H1 (cell line): Measurements from ENCODE around the gene CGNL1. TPM values are rescaled to one million over a fixed set of nuclear protein-coding genes. Genes with fewer than 3 reads are reported as not detected.
A peak's percentile ranks its signal among the peaks of the same experiment; 100 is the strongest.

Experiments used
- CTCF ChIA-PET: fragments of 300-600 bp; sonication (Branson Sonifier 250); formaldehyde crosslinking; loops from one replicate; lab custom pipeline; 2021; ENCODE audit not compliant: partially characterized antibody; lab: Charles Lee
- POLR2A ChIA-PET: fragments of 300-600 bp; sonication (Branson Sonifier 250); formaldehyde crosslinking; loops from one replicate; lab custom pipeline; 2021; ENCODE audit warnings: inconsistent platforms; ENCODE audit not compliant: partially characterized antibody; lab: Charles Lee
- DNase-seq, 2 experiments: peaks; one replicate each; pipeline versions ENCODE4 v3.0.0 to v3.0.0-alpha.2; 2010 to 2022; ENCODE audit warnings: low spot score in 2 of 2, low read depth in 1 of 2, mixed read lengths in 1 of 2
- FAIRE-seq: peaks from 2 replicates; lab custom pipeline; 2011; peaks lifted over from hg19 to GRCh38; lab: Jason Lieb, UNC
- H2AFZ ChIP-seq: 2 replicates; pipeline ENCODE4 v1.8.1; 2012; ENCODE audit warnings: low read length, inconsistent platforms
- H2AK5ac ChIP-seq: 2 replicates; pipeline ENCODE4 v1.6.1; 2013; ENCODE audit warnings: low read depth, low read length
- H2BK120ac ChIP-seq: replicated peaks from 2 replicates; pipeline ENCODE3; 2013; ENCODE audit warnings: low read depth, low read length, inconsistent platforms
- H2BK12ac ChIP-seq: 2 replicates; pipeline ENCODE4 v1.6.1; 2013; ENCODE audit warnings: low read depth, low read length
- H2BK15ac ChIP-seq: 2 replicates; pipeline ENCODE4 v1.6.1; 2013; ENCODE audit warnings: low read length
- H2BK20ac ChIP-seq: 2 replicates; pipeline ENCODE4 v1.6.1; 2013; ENCODE audit warnings: low read length
- H2BK5ac ChIP-seq: 2 replicates; pipeline ENCODE4 v1.6.1; 2013; ENCODE audit warnings: low read depth, low read length
- H3K14ac ChIP-seq: 2 replicates; pipeline ENCODE4 v1.6.1; 2013; ENCODE audit warnings: inconsistent platforms; ENCODE audit not compliant: insufficient read length
- H3K18ac ChIP-seq: 2 replicates; pipeline ENCODE4 v1.6.1; 2013; ENCODE audit warnings: low read length; ENCODE audit errors: extremely low read depth
- H3K23ac ChIP-seq: 2 replicates; pipeline ENCODE4 v1.6.1; 2013; ENCODE audit warnings: inconsistent platforms; ENCODE audit not compliant: insufficient read length
- H3K23me2 ChIP-seq: 2 replicates; pipeline ENCODE4 v1.6.1; 2013; ENCODE audit warnings: low read depth, low read length
- H3K27ac ChIP-seq: 2 replicates; pipeline ENCODE4 v1.6.1; 2011; ENCODE audit warnings: low read depth, low read length, inconsistent platforms
- H3K27me3 ChIP-seq, 4 experiments: replicated peaks in 1 of 4; 1 replicate in 1 of 4; 2 replicates in 3 of 4; pipeline versions ENCODE4 v1.6.1 to v1.8.1; 2011 to 2013; ENCODE audit warnings: low read length in 3 of 4, mild to moderate bottlenecking in 3 of 4, inconsistent platforms in 2 of 4, mixed read lengths in 2 of 4, moderate library complexity in 1 of 4; ENCODE audit not compliant: control insufficient read depth in 3 of 4, insufficient read depth in 3 of 4; ENCODE audit errors: extremely low read depth in 1 of 4
- H3K36me3 ChIP-seq, 4 experiments: 2 replicates each; pipeline versions ENCODE4 v1.6.1 to v1.8.1; 2011 to 2013; ENCODE audit warnings: mild to moderate bottlenecking in 4 of 4, low read length in 3 of 4, moderate library complexity in 2 of 4, control low read depth in 1 of 4, inconsistent platforms in 1 of 4; ENCODE audit not compliant: insufficient read depth in 4 of 4, control insufficient read depth in 2 of 4
- H3K4ac ChIP-seq: replicated peaks from 2 replicates; pipeline ENCODE3; 2013; ENCODE audit warnings: low read length, low read depth, mixed read lengths, inconsistent platforms; ENCODE audit not compliant: insufficient read length
- H3K4me1 ChIP-seq, 4 experiments: replicated peaks in 1 of 4; 1 replicate in 1 of 4; 2 replicates in 3 of 4; pipeline versions ENCODE4 v1.6.1 to v1.8.1; 2011 to 2013; ENCODE audit warnings: low read length in 3 of 4, inconsistent platforms in 2 of 4, mixed read lengths in 1 of 4; ENCODE audit not compliant: insufficient read depth in 4 of 4, control insufficient read depth in 3 of 4
- H3K4me2 ChIP-seq, 2 experiments: 2 replicates each; pipeline versions ENCODE4 v1.6.1 to v1.8.1; 2011 to 2013; ENCODE audit warnings: low read depth in 2 of 2, low read length in 2 of 2, control low read depth in 1 of 2, inconsistent platforms in 1 of 2, mild to moderate bottlenecking in 1 of 2; ENCODE audit not compliant: insufficient read depth in 1 of 2
- H3K4me3 ChIP-seq, 4 experiments: fragments of 200-600, 300-600 bp in 1 of 4; sonication (generic), shearing (Covaris generic), sonication (Bioruptor Twin) in 1 of 4; 2 replicates each; pipeline versions ENCODE4 v1.5.1 to v1.8.1; 2011 to 2016; ENCODE audit warnings: low read length in 4 of 4, low read depth in 3 of 4, control low read depth in 2 of 4, inconsistent platforms in 2 of 4, mild to moderate bottlenecking in 2 of 4, mixed read lengths in 1 of 4, moderate library complexity in 1 of 4; ENCODE audit not compliant: insufficient read depth in 2 of 4; ENCODE audit errors: extremely low read depth in 1 of 4
- H3K56ac ChIP-seq: replicated peaks from 2 replicates; pipeline ENCODE3; 2013; ENCODE audit warnings: low read depth, mild to moderate bottlenecking, mixed read lengths, low read length, inconsistent platforms; ENCODE audit not compliant: insufficient read length
- H3K79me1 ChIP-seq: 2 replicates; pipeline ENCODE4 v1.6.1; 2013; ENCODE audit warnings: low read depth, low read length, control low read depth
- H3K79me2 ChIP-seq, 2 experiments: 2 replicates each; pipeline versions ENCODE4 v1.6.1 to v1.8.1; 2012 to 2013; ENCODE audit warnings: low read length in 2 of 2, mild to moderate bottlenecking in 2 of 2, inconsistent platforms in 1 of 2; ENCODE audit not compliant: insufficient read depth in 2 of 2, control insufficient read depth in 1 of 2
- H3K9ac ChIP-seq, 4 experiments: replicated peaks in 1 of 4; 1 replicate in 1 of 4; 2 replicates in 3 of 4; pipeline versions ENCODE4 v1.6.1 to v1.8.1; 2011 to 2013; ENCODE audit warnings: low read depth in 3 of 4, low read length in 3 of 4, control low read depth in 2 of 4, mild to moderate bottlenecking in 2 of 4, moderate library complexity in 2 of 4, inconsistent platforms in 1 of 4; ENCODE audit errors: extremely low read depth in 1 of 4
- H3K9me3 ChIP-seq, 2 experiments: 2 replicates each; pipeline versions ENCODE4 v1.6.1 to v1.8.1; 2012 to 2013; ENCODE audit warnings: mild to moderate bottlenecking in 2 of 2, moderate library complexity in 2 of 2, control low read depth in 1 of 2, inconsistent platforms in 1 of 2, low read depth in 1 of 2, low read length in 1 of 2, mixed read lengths in 1 of 2; ENCODE audit not compliant: insufficient read depth in 2 of 2
- H4K20me1 ChIP-seq, 2 experiments: replicated peaks in 1 of 2; 2 replicates each; pipeline versions ENCODE3 to v1.8.1; 2011 to 2013; ENCODE audit warnings: inconsistent platforms in 2 of 2, low read length in 2 of 2, mild to moderate bottlenecking in 1 of 2; ENCODE audit not compliant: insufficient read depth in 2 of 2, control insufficient read depth in 1 of 2
- H4K5ac ChIP-seq: 2 replicates; pipeline ENCODE4 v1.6.1; 2013; ENCODE audit warnings: low read length, low read depth, mixed read lengths, inconsistent platforms; ENCODE audit not compliant: insufficient read length
- H4K8ac ChIP-seq: 2 replicates; pipeline ENCODE4 v1.8.0; 2013; ENCODE audit warnings: mild to moderate bottlenecking, moderate library complexity, low read length, inconsistent platforms; ENCODE audit not compliant: insufficient read depth; ENCODE audit errors: extremely low read depth
- H4K91ac ChIP-seq: replicated peaks from 2 replicates; pipeline ENCODE3; 2013; ENCODE audit warnings: low read length, mixed read lengths, inconsistent platforms; ENCODE audit not compliant: insufficient read length
- BACH1 ChIP-seq: IDR thresholded peaks from 2 replicates; pipeline ENCODE4 v1.6.1; 2012; ENCODE audit warnings: low read length, improper control_type of control experiment
- GABPA ChIP-seq: IDR thresholded peaks from 2 replicates; pipeline ENCODE4 v1.6.1; 2011; ENCODE audit warnings: mild to moderate bottlenecking, low read length, moderate library complexity, borderline replicate concordance; ENCODE audit not compliant: insufficient read depth
- KDM4A ChIP-seq: IDR thresholded peaks from one replicate; pipeline ENCODE4 v1.7.1; 2012; ENCODE audit warnings: low read depth, mild to moderate bottlenecking, moderate library complexity, low read length, inconsistent platforms; ENCODE audit not compliant: severe bottlenecking
- SIN3A ChIP-seq, 2 experiments: IDR thresholded peaks in 1 of 2; conservative IDR thresholded peaks in 1 of 2; 2 replicates each; pipeline ENCODE4 v1.6.1; 2011 to 2012; ENCODE audit warnings: low read length in 2 of 2, improper control_type of control experiment in 1 of 2, low read depth in 1 of 2, mild to moderate bottlenecking in 1 of 2
- SP2 ChIP-seq: IDR thresholded peaks from 2 replicates; pipeline ENCODE4 v1.6.1; 2012; ENCODE audit warnings: mild to moderate bottlenecking, low read length, inconsistent platforms
- WGBS, 2 experiments: shearing (Covaris generic) in 1 of 2; methylation state at CpG; one replicate each; pipeline versions ENCODE4 v1.1.6 to v1.1.7; 2013 to 2015; ENCODE audit warnings: low lambda C conversion rate in 2 of 2, mixed read lengths in 2 of 2, inconsistent platforms in 1 of 2, low coverage in 1 of 2, missing lambda C conversion rate in 1 of 2; ENCODE audit not compliant: insufficient replicate concordance in 2 of 2, insufficient coverage in 1 of 2, insufficient read length in 1 of 2; ENCODE audit errors: extremely low coverage in 1 of 2, missing lambda C conversion rate in 1 of 2; 5-methylcytosine and 5-hydroxymethylcytosine counted together
- polyA plus RNA-seq, 7 experiments: library from polyadenylated mRNA; depleted of rRNA in 3 of 7; stranded (reverse) in 5 of 7; unstranded in 2 of 7; fragments of >200 nt in 5 of 7; fragments of 200-250 nt in 2 of 7; gene quantifications; 1 replicate in 5 of 7; 2 replicates in 1 of 7; 4 replicates in 1 of 7; pipeline versions ENCODE4 v1.2.1 to v1.2.3, GENCODE V29; 2011 to 2013; ENCODE audit warnings: missing spikeins in 2 of 7, mixed read lengths in 2 of 7
- total RNA-seq: library from RNA; stranded (reverse); fragmentation: NEBNext Ultra II Directional; extraction: Animal tissue kit (Norgen Biotek cat#: 25700); gene quantifications from 2 replicates; pipeline ENCODE4 v1.2.1, GENCODE V29; 2021
- TF ChIP-seq, protein P1 (sequence below): IDR thresholded peaks from 2 replicates; pipeline ENCODE4 v1.6.1; 2012; ENCODE audit warnings: inconsistent platforms
- TF ChIP-seq, protein P2 (sequence below): IDR thresholded peaks from 2 replicates; pipeline ENCODE4 v1.6.1; 2012; ENCODE audit warnings: low read length, inconsistent platforms

CGNL1 gene
- total and polyA plus RNA-seq, 2 of the 8 experiments (the other 6 are each of a cell fraction or from before 2014, with no cell fraction given): 21.8 to 75.6 TPM

DNA sequence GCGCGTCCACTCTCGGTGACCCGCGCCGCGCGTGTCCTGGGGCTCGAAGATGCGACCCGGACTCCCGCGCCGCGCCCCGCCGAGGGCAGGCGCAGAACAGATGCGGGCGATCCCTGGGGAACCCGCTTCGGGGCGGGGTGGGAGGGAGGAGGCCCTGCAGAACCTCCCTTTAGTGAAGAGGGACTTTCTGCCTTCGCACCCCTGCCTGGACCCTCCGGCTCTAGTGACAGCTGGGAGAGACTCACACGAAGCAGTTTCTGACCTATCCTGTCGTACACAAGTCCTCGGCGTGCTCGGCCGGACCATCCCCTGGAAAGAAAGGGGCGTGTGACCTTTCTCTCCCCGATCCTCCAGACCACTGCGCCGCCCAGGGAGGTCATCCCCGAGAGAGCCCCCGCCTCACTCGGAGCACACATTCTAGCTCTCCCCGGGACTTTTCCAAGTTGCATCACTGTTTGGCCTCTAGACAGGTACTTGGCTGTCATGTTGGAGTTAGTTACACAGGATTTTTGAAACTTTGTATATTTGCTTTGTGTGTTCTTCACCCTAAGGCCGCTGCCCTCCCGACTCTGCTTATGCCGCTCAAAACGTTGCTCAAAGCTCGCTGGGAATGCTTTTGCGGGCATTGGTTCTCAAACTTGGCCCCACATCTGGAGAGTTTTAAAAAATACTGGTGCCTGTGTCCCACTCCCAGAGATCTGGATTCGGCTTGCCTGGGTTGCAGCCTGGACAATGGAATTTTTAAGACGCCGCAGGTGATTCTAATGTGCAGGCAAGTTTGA lies 582 bp downstream of the CGNL1 start:
- H3K27me3 ChIP-seq: peaks cover 0 to 10% (median 5%) of the 10 kb centered on the region in 4 experiments; a peak in 4 of 7 replicates
- ChIA-PET CTCF (interaction anchor here (0.7 to 5.3 kb wide), 21 partner anchors 8 to 165 kb away, joined by 3 to 29 read pairs (median 5); no protein-coding TSS in a partner anchor), POLR2A (interaction anchor here (0.7 to 3.1 kb wide), 11 partner anchors 9 to 50 kb away, joined by 3 to 23 read pairs (median 4); no protein-coding TSS in a partner anchor)
- peak overlapping the region; percentile 59 to 66 (median 64) for H3K4me3 ChIP-seq
- H3K18ac ChIP-seq: 0 out of 2 replicates have a peak overlapping the region, but pooled peaks have one; percentile 68
- H3K4ac ChIP-seq: no peak overlapping the region
- H3K9me3 ChIP-seq: no peaks in the 10 kb centered on the region
- peaks cover 0 to 39% of the 10 kb centered on the region in 2 experiments; a peak in 3 of 4 replicates for H3K79me2 ChIP-seq
- H3K4me1 ChIP-seq: peaks cover 9 to 21% (median 14%) of the 10 kb centered on the region in 4 experiments; a peak in 6 of 7 replicates
- H3K79me1 ChIP-seq: peaks cover 2% of the 10 kb centered on the region; the same call in 1 of the 2 replicates
- FAIRE-seq: no peak
- H2BK120ac ChIP-seq: no peak overlapping the region
- H2AK5ac ChIP-seq: no peak overlapping the region
- H3K9ac ChIP-seq: 0 out of 7 replicates have a peak overlapping the region, but pooled peaks of 1 of the 4 experiments have one; percentile 23
- H2BK5ac ChIP-seq: no peak overlapping the region
- no peak overlapping the region for H4K91ac ChIP-seq
- no peaks in the 10 kb centered on the region for H4K20me1 ChIP-seq
- no peak for DNase-seq
- H2AFZ ChIP-seq: 0 out of 2 replicates have a peak overlapping the region, but pooled peaks have one; percentile 34
- WGBS, 2 experiments: 15% methylated on average over 39 of the region's 48 CpGs; no CpG with 5 or more reads in 1 of the 2 experiments
- H3K14ac ChIP-seq: no peak overlapping the region
- H3K27ac ChIP-seq: no peak overlapping the region
- no peak overlapping the region for H3K23ac ChIP-seq
- H3K56ac ChIP-seq: no peak overlapping the region
- H4K8ac ChIP-seq: peak overlapping the region; percentile 19; the same call in 1 of the 2 replicates
- no peak overlapping the region for H2BK15ac ChIP-seq
- no peak overlapping the region for H4K5ac ChIP-seq
- peak overlapping the region; percentile 87 to 94 for H3K4me2 ChIP-seq
- peaks cover 4% of the 10 kb centered on the region; the same call in 1 of the 2 replicates for H3K23me2 ChIP-seq
- 0 out of 2 replicates have a peak overlapping the region, but pooled peaks have one; percentile 18 for H2BK12ac ChIP-seq
- H2BK20ac ChIP-seq: no peak overlapping the region
- H3K36me3 ChIP-seq: no peaks in the 10 kb centered on the region
- TF ChIP-seq SIN3A (conservative IDR thresholded peaks at IDR 0.05 in 1 of 2, IDR thresholded peaks at IDR 0.05 in 1 of 2; ENCODE audit: low read depth in 1 of 2, low read length in 2 of 2) (0 out of 4 replicates have a peak, but pooled peaks have one; percentile 61 to 68), BACH1 (no peak), SP2 (no peak), GABPA (no peak), KDM4A (peak; percentile 88)
- TF ChIP-seq, protein P1, sequence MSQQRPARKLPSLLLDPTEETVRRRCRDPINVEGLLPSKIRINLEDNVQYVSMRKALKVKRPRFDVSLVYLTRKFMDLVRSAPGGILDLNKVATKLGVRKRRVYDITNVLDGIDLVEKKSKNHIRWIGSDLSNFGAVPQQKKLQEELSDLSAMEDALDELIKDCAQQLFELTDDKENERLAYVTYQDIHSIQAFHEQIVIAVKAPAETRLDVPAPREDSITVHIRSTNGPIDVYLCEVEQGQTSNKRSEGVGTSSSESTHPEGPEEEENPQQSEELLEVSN: no peak
- TF ChIP-seq, protein P2, sequence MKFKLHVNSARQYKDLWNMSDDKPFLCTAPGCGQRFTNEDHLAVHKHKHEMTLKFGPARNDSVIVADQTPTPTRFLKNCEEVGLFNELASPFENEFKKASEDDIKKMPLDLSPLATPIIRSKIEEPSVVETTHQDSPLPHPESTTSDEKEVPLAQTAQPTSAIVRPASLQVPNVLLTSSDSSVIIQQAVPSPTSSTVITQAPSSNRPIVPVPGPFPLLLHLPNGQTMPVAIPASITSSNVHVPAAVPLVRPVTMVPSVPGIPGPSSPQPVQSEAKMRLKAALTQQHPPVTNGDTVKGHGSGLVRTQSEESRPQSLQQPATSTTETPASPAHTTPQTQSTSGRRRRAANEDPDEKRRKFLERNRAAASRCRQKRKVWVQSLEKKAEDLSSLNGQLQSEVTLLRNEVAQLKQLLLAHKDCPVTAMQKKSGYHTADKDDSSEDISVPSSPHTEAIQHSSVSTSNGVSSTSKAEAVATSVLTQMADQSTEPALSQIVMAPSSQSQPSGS: no peak
